ENCODE results near the gene HINFP.

The HINFP gene

DNA sequence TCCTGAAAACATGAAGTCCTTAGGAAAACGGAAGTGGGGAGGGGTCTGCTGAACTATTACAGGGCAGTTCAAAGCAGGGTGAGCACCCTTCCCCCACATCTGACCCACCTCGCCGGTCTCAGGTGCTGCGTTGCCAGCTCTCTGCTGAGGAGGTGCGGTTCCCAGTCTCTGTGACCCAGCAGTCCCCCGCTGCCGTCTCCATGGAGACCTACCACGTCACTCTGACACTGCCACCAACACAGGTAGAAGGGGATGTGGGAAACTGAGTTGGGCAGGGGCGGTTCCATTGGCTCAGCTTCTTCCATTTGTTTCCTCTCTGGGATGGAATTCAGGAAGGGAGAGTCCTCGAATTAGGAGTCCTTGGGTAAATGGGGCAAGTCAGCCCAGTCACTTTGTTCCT is 10.9 kb upstream of the HINFP start:
- no peaks in the 10 kb centered on the region for H3K9me3 ChIP-seq (ENCODE audit: control insufficient read depth, low read length)
- H3K36me3 ChIP-seq (ENCODE audit: control insufficient read depth, insufficient read depth, low read length) = peaks cover 5% of the 10 kb centered on the region
- no peak overlapping the region for H3K4me3 ChIP-seq (ENCODE audit: insufficient read depth, low read depth, low read length)
- H3K27ac ChIP-seq (ENCODE audit: insufficient read depth, low read depth, low read length, poor library complexity, severe bottlenecking) = no peak overlapping the region
- WGBS, 2 experiments = 83 to 84% methylated on average over 10 of the region's 10 CpGs
- peaks cover 26% of the 10 kb centered on the region for H3K27me3 ChIP-seq (ENCODE audit: control insufficient read depth, insufficient read depth, low read length, poor library complexity, severe bottlenecking)
- peaks cover 8% of the 10 kb centered on the region for H3K4me1 ChIP-seq (ENCODE audit: control insufficient read depth, insufficient read depth, low read length)

DNA sequence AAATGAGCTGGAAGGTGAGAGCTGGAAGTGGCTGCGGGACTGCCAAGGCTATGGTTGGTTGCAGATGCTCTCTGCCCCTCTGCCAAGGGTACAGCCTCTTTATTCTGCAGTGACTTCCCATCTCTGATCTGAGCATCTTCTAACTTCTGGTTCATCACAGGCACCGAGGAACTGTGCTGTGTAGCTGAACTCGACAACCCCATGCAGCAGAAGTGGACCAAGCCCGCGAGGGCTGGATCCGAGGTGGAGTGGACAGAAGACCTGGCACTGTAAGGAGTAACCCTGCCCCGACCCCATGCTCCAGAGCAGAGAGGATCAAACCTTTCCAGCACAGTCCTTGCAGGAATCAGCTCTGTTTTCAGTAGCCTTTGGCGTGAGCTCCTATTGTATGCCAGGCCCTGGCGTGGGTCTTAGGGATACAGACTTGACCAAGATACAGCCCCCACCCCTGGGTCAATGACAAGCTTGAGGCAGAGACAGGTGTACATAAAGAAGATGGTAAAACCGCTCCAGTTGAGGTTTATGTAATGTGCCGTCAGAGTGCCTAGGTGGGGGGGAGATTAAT is 9.9 kb upstream of the HINFP start:
- Histone ChIP-seq H3K27ac (ENCODE audit: insufficient read depth, low read depth, low read length, poor library complexity, severe bottlenecking) (no peak overlapping the region), H3K27me3 (ENCODE audit: control insufficient read depth, insufficient read depth, low read length, poor library complexity, severe bottlenecking) (peaks cover 26% of the 10 kb centered on the region), H3K4me3 (ENCODE audit: insufficient read depth, low read depth, low read length) (no peak overlapping the region), H3K9me3 (ENCODE audit: control insufficient read depth, low read length) (no peaks in the 10 kb centered on the region), H3K4me1 (ENCODE audit: control insufficient read depth, insufficient read depth, low read length) (peaks cover 8% of the 10 kb centered on the region), H3K36me3 (ENCODE audit: control insufficient read depth, insufficient read depth, low read length) (peaks cover 5% of the 10 kb centered on the region)
- 92 to 94% methylated on average over 11 of the region's 11 CpGs for WGBS, 2 experiments

GRCh38 chr11:119112314-119113020 is 8.9 kb upstream of the HINFP start:
- Histone ChIP-seq H3K27ac (ENCODE audit: insufficient read depth, low read depth, low read length, poor library complexity, severe bottlenecking) (no peak overlapping the region), H3K9me3 (ENCODE audit: control insufficient read depth, low read length) (no peaks in the 10 kb centered on the region), H3K27me3 (ENCODE audit: control insufficient read depth, insufficient read depth, low read length, poor library complexity, severe bottlenecking) (peaks cover 18% of the 10 kb centered on the region), H3K4me3 (ENCODE audit: insufficient read depth, low read depth, low read length) (no peak overlapping the region), H3K36me3 (ENCODE audit: control insufficient read depth, insufficient read depth, low read length) (peaks cover 5% of the 10 kb centered on the region), H3K4me1 (ENCODE audit: control insufficient read depth, insufficient read depth, low read length) (peaks cover 8% of the 10 kb centered on the region)
- 89 to 91% methylated on average over 12 of the region's 12 CpGs for WGBS, 2 experiments

DNA sequence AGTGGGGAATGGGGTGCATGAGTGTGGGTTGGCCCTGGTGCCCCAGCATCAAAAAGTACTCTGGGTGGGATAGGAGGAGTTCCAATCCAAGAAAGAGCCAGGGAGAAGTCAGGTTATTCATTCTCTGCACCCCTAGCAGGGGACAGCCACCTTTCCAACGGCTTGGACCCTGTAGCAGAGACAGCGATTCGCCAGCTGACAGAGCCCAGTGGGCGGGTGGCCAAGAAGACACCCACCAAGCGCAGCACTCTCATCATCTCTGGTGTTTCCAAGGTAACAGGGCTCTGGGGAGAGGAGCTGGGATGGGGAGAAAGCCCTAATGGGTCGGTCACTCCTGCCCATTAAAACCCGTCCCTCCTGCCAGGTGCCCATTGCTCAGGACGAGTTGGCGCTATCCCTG is 7.7 kb upstream of the HINFP start:
- Histone ChIP-seq H3K4me3 (ENCODE audit: insufficient read depth, low read depth, low read length) (no peak overlapping the region), H3K36me3 (ENCODE audit: control insufficient read depth, insufficient read depth, low read length) (peaks cover 5% of the 10 kb centered on the region), H3K9me3 (ENCODE audit: control insufficient read depth, low read length) (no peaks in the 10 kb centered on the region), H3K27me3 (ENCODE audit: control insufficient read depth, insufficient read depth, low read length, poor library complexity, severe bottlenecking) (peaks cover 5% of the 10 kb centered on the region), H3K4me1 (ENCODE audit: control insufficient read depth, insufficient read depth, low read length) (no peaks in the 10 kb centered on the region), H3K27ac (ENCODE audit: insufficient read depth, low read depth, low read length, poor library complexity, severe bottlenecking) (no peak overlapping the region)
- WGBS, 2 experiments = 94 to 96% methylated on average over 9 of the region's 9 CpGs

DNA sequence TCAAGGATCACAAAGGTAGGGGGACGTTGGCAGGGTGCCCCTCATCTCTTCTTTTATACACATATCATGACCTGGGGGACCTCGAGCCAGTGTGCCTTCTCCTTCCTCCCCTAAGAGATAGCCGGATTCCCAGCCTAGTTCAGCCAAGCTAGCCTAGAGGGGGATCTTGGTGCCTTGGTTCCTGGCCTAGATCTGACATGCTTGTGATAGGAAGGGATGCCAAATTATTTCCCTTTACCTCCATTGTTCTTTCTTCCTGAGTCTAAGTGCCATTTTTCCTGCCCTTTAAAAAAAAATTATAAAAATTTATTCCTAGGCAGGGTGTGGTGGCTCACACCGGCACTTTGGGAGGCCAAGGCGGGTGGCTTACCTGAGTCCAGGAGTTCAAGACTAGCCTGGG is 7.0 kb upstream of the HINFP start:
- 91 to 92% methylated on average over 5 of the region's 5 CpGs for WGBS, 2 experiments

GRCh38 chr11:119115484-119116234 is 5.7 kb upstream of the HINFP start:
- H3K36me3 ChIP-seq (ENCODE audit: control insufficient read depth, insufficient read depth, low read length) = peaks cover 5% of the 10 kb centered on the region
- WGBS, 2 experiments = 88% methylated on average over 24 of the region's 24 CpGs
- H3K27ac ChIP-seq (ENCODE audit: insufficient read depth, low read depth, low read length, poor library complexity, severe bottlenecking) = no peak overlapping the region

More for the DNA sequence above, 7.0 kb upstream of the HINFP start:
- Histone ChIP-seq H3K4me3 (ENCODE audit: insufficient read depth, low read depth, low read length) (no peak overlapping the region), H3K9me3 (ENCODE audit: control insufficient read depth, low read length) (no peaks in the 10 kb centered on the region), H3K36me3 (ENCODE audit: control insufficient read depth, insufficient read depth, low read length) (peaks cover 5% of the 10 kb centered on the region), H3K4me1 (ENCODE audit: control insufficient read depth, insufficient read depth, low read length) (no peaks in the 10 kb centered on the region), H3K27ac (ENCODE audit: insufficient read depth, low read depth, low read length, poor library complexity, severe bottlenecking) (no peak overlapping the region), H3K27me3 (ENCODE audit: control insufficient read depth, insufficient read depth, low read length, poor library complexity, severe bottlenecking) (no peaks in the 10 kb centered on the region)

DNA sequence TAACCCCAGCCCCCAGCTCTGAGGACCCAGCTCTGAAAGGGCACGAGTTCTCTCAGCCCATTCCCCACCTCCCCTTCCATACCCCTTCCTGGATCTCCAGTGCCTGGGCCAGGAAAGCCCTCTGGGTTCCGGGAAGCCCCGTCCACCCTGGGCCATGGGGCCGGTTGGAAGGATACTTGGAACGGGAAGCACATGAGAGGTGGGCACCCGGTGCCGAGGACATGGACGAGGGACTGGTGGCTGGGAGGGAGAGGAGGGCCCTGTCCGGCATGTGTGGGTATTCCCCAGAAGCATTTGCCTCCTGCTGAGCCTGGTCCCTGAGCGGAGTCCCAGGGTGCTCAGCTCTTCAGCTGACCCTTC is 5.2 kb upstream of the HINFP start:
- peaks cover 5% of the 10 kb centered on the region for H3K36me3 ChIP-seq (ENCODE audit: control insufficient read depth, insufficient read depth, low read length)
- H3K27ac ChIP-seq (ENCODE audit: insufficient read depth, low read depth, low read length, poor library complexity, severe bottlenecking) = no peak overlapping the region
- 91 to 94% methylated on average over 9 to 10 of the region's 10 CpGs for WGBS, 2 experiments
- H3K4me1 ChIP-seq (ENCODE audit: control insufficient read depth, insufficient read depth, low read length) = no peaks in the 10 kb centered on the region
- no peaks in the 10 kb centered on the region for H3K27me3 ChIP-seq (ENCODE audit: control insufficient read depth, insufficient read depth, low read length, poor library complexity, severe bottlenecking)
- no peak overlapping the region for H3K4me3 ChIP-seq (ENCODE audit: insufficient read depth, low read depth, low read length)
- H3K9me3 ChIP-seq (ENCODE audit: control insufficient read depth, low read length) = no peaks in the 10 kb centered on the region

More at GRCh38 chr11:119115484-119116234, 5.7 kb upstream of the HINFP start:
- H3K27me3 ChIP-seq (ENCODE audit: control insufficient read depth, insufficient read depth, low read length, poor library complexity, severe bottlenecking) = no peaks in the 10 kb centered on the region
- no peaks in the 10 kb centered on the region for H3K4me1 ChIP-seq (ENCODE audit: control insufficient read depth, insufficient read depth, low read length)
- no peak overlapping the region for H3K4me3 ChIP-seq (ENCODE audit: insufficient read depth, low read depth, low read length)
- H3K9me3 ChIP-seq (ENCODE audit: control insufficient read depth, low read length) = no peaks in the 10 kb centered on the region

DNA sequence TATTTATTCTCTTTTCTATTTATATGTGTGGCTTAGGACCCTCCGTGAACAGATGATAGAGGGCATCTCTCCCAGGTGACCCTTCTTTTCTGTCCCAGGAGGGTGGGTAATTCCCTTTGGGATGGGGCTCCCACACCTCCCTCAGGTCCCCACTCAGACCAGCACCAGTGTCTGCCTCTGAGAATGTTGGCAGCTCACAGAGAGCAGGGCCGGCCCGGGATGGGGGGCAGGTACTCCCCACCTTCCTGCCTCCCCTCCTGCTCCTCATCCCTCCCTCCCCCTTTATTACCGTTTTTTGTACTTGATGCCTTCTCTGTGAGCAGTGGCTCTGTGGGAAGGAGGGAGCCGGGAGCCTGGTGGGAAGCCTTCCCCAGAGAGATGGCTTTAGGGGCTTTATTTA is 4.8 kb upstream of the HINFP start:
- peaks cover 5% of the 10 kb centered on the region for H3K36me3 ChIP-seq (ENCODE audit: control insufficient read depth, insufficient read depth, low read length)
- H3K27ac ChIP-seq (ENCODE audit: insufficient read depth, low read depth, low read length, poor library complexity, severe bottlenecking) = no peak overlapping the region
- no peaks in the 10 kb centered on the region for H3K9me3 ChIP-seq (ENCODE audit: control insufficient read depth, low read length)
- 83 to 87% methylated on average over 4 to 5 of the region's 5 CpGs for WGBS, 2 experiments
- no peak overlapping the region for H3K4me3 ChIP-seq (ENCODE audit: insufficient read depth, low read depth, low read length)
- no peaks in the 10 kb centered on the region for H3K27me3 ChIP-seq (ENCODE audit: control insufficient read depth, insufficient read depth, low read length, poor library complexity, severe bottlenecking)
- no peaks in the 10 kb centered on the region for H3K4me1 ChIP-seq (ENCODE audit: control insufficient read depth, insufficient read depth, low read length)

- no peaks in the 10 kb centered on the region for H3K27me3 ChIP-seq (ENCODE audit: control insufficient read depth, insufficient read depth, low read length, poor library complexity, severe bottlenecking)
- WGBS, 2 experiments = 94 to 96% methylated on average over 3 of the region's 3 CpGs
- no peaks in the 10 kb centered on the region for H3K4me1 ChIP-seq (ENCODE audit: control insufficient read depth, insufficient read depth, low read length)
- H3K27ac ChIP-seq (ENCODE audit: insufficient read depth, low read depth, low read length, poor library complexity, severe bottlenecking) = no peak overlapping the region
- H3K9me3 ChIP-seq (ENCODE audit: control insufficient read depth, low read length) = no peaks in the 10 kb centered on the region
- peaks cover 4% of the 10 kb centered on the region for H3K36me3 ChIP-seq (ENCODE audit: control insufficient read depth, insufficient read depth, low read length)
- no peak overlapping the region for H3K4me3 ChIP-seq (ENCODE audit: insufficient read depth, low read depth, low read length)
Observed at GRCh38 chr11:119117004-119117706, 4.2 kb upstream of the HINFP start.

GRCh38 chr11:119118227-119118626 is 3.2 kb upstream of the HINFP start:
- H3K4me3 ChIP-seq (ENCODE audit: insufficient read depth, low read depth, low read length) = no peak overlapping the region
- no peak overlapping the region for H3K27ac ChIP-seq (ENCODE audit: insufficient read depth, low read depth, low read length, poor library complexity, severe bottlenecking)
- no peaks in the 10 kb centered on the region for H3K27me3 ChIP-seq (ENCODE audit: control insufficient read depth, insufficient read depth, low read length, poor library complexity, severe bottlenecking)
- no peaks in the 10 kb centered on the region for H3K36me3 ChIP-seq (ENCODE audit: control insufficient read depth, insufficient read depth, low read length)
- 77 to 92% methylated on average over 3 to 4 of the region's 5 CpGs for WGBS, 2 experiments
- H3K9me3 ChIP-seq (ENCODE audit: control insufficient read depth, low read length) = no peaks in the 10 kb centered on the region
- no peaks in the 10 kb centered on the region for H3K4me1 ChIP-seq (ENCODE audit: control insufficient read depth, insufficient read depth, low read length)

All from ectodermal cell (in vitro differentiated cells).